Liver (tissue), 3 donors: ENCODE results near the gene CFAP45.

Source experiments
- NR2F2 ChIP-seq: IDR thresholded peaks from 2 replicates; pipeline ENCODE4 v1.6.1; 2016; ENCODE audit warnings: antibody characterized with exemption
- RAD21 ChIP-seq, 2 donors: IDR thresholded peaks; 2 replicates each; pipeline ENCODE4 v1.6.1; 2016; ENCODE audit warnings: antibody characterized with exemption in 2 of 2, mild to moderate bottlenecking in 2 of 2
- RXRA ChIP-seq, 2 donors: IDR thresholded peaks; 2 replicates each; pipeline ENCODE4 v1.6.1; 2017 to 2018; ENCODE audit warnings: antibody characterized with exemption in 2 of 2, mild to moderate bottlenecking in 1 of 2
- TAF1 ChIP-seq: conservative IDR thresholded peaks from 2 replicates; pipeline ENCODE4 v1.6.1; 2016; ENCODE audit warnings: antibody characterized with exemption, mild to moderate bottlenecking
- YY1 ChIP-seq: IDR thresholded peaks from 2 replicates; pipeline ENCODE4 v1.6.1; 2016; ENCODE audit warnings: antibody characterized with exemption, mild to moderate bottlenecking
- TF ChIP-seq, protein P1 (sequence below): fragments of 150-350 bp; IDR thresholded peaks from 2 replicates; pipeline ENCODE4 v1.5.1; 2017; ENCODE audit warnings: improper control_type of control experiment, low read depth, low read length; ENCODE audit not compliant: missing input control
- TF ChIP-seq, protein P2 (sequence below): IDR thresholded peaks from 2 replicates; pipeline ENCODE4 v1.6.1; 2016; ENCODE audit warnings: antibody characterized with exemption
- TF ChIP-seq, protein P3 (sequence below): IDR thresholded peaks from 2 replicates; pipeline ENCODE4 v1.6.1; 2016; ENCODE audit warnings: antibody characterized with exemption, mild to moderate bottlenecking
- donor health status: healthy.
- donor health status: healthy.

DNA sequence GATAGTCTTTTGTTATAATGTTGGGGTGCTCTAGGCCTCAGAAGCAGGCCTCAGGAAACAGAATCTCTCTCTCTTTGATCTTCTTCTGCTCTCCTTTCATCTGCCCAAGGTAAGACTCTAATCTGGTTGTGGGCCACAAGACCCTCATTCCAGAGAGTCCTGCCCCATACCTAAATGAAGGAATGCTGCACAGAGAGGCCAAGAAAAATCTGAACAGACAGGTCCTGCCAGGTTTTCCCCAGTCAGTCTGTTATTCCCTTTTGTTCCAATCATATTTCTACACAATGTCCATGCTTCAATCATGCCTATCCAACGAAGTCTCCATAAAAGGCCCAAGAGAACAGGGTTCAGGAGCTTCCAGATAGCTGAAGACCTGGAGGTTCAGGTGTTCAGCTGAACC, 7.0 kb upstream of the CFAP45 start:
- TF ChIP-seq, protein P1, sequence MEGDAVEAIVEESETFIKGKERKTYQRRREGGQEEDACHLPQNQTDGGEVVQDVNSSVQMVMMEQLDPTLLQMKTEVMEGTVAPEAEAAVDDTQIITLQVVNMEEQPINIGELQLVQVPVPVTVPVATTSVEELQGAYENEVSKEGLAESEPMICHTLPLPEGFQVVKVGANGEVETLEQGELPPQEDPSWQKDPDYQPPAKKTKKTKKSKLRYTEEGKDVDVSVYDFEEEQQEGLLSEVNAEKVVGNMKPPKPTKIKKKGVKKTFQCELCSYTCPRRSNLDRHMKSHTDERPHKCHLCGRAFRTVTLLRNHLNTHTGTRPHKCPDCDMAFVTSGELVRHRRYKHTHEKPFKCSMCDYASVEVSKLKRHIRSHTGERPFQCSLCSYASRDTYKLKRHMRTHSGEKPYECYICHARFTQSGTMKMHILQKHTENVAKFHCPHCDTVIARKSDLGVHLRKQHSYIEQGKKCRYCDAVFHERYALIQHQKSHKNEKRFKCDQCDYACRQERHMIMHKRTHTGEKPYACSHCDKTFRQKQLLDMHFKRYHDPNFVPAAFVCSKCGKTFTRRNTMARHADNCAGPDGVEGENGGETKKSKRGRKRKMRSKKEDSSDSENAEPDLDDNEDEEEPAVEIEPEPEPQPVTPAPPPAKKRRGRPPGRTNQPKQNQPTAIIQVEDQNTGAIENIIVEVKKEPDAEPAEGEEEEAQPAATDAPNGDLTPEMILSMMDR = no peak
- TF ChIP-seq, protein P2, sequence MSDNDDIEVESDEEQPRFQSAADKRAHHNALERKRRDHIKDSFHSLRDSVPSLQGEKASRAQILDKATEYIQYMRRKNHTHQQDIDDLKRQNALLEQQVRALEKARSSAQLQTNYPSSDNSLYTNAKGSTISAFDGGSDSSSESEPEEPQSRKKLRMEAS = no peak
- TF ChIP-seq TAF1 (no peak), RAD21 (IDR thresholded peaks at IDR 0.05) (no peak), YY1 (no peak), NR2F2 (no peak), RXRA (IDR thresholded peaks at IDR 0.05) (no peak)
- TF ChIP-seq, protein P3, sequence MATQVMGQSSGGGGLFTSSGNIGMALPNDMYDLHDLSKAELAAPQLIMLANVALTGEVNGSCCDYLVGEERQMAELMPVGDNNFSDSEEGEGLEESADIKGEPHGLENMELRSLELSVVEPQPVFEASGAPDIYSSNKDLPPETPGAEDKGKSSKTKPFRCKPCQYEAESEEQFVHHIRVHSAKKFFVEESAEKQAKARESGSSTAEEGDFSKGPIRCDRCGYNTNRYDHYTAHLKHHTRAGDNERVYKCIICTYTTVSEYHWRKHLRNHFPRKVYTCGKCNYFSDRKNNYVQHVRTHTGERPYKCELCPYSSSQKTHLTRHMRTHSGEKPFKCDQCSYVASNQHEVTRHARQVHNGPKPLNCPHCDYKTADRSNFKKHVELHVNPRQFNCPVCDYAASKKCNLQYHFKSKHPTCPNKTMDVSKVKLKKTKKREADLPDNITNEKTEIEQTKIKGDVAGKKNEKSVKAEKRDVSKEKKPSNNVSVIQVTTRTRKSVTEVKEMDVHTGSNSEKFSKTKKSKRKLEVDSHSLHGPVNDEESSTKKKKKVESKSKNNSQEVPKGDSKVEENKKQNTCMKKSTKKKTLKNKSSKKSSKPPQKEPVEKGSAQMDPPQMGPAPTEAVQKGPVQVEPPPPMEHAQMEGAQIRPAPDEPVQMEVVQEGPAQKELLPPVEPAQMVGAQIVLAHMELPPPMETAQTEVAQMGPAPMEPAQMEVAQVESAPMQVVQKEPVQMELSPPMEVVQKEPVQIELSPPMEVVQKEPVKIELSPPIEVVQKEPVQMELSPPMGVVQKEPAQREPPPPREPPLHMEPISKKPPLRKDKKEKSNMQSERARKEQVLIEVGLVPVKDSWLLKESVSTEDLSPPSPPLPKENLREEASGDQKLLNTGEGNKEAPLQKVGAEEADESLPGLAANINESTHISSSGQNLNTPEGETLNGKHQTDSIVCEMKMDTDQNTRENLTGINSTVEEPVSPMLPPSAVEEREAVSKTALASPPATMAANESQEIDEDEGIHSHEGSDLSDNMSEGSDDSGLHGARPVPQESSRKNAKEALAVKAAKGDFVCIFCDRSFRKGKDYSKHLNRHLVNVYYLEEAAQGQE = no peak
